ENCODE data around the gene S100A14. TPM values are rescaled to one million over a fixed set of nuclear protein-coding genes. Genes with fewer than 3 reads are reported as not detected.

Gene S100A14
- total and polyA plus RNA-seq, 2 of the 13 experiments (the other 11 are each of a cell fraction or from before 2014, with no cell fraction given), result 1.4 to 7.7 TPM

DNA sequence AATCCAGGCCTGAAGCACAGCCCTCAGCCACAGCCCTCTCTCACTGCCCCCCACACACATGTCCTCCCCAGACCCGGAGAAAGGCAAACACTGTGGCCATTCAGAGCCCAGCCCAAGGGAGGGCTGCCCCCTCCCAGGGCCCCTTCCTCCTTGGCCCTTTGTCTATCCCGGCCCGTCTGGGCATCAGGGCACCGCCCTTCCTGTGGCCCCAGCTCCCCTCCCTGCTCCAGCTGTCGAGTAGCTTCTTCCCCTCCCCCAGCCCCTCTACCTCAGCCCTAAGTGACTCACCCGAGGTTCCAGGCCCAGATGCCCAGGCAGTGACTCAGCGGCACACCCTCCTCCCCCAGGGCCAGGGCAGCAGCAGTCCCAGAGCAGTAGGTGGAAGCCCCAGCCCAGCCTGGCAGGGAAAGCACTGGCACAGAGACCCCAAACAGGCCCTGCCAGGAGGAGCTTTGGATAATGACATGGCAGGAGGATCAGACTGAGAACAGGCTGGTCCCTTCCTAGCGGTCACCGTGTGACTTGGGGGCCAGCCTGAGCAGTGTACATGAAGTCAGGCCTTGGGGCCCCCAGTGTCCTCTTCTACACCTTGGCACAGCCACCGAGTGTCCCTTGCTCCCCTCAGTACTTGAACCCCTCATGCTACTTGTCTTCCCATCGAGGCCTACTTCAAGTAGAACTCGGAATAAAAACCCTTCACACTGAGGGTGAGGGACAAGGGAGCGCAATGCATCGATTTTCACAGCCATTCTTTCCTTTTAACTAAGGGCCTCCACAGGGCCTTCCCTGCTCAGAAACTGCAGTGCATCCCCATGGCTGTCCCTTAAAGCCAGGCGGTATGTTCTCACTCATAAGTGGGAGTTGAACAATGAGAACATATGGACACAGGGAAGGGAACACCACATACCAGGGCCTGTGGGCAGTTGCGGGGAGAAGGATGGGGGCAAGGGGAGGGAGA lies 49.4 kb downstream of the S100A14 start:
- peak overlapping the region; percentile 35 for H3K27ac ChIP-seq (ENCODE audit: extremely low read length, insufficient read depth, low read length)
- ATAC-seq, result peak; percentile 82
- H3K9me3 ChIP-seq (ENCODE audit: low read length), result no peaks in the 10 kb centered on the region
- H3K36me3 ChIP-seq (replicated peaks in 1 of 2; ENCODE audit: control insufficient read depth in 1 of 2, insufficient read depth in 2 of 2, low read length in 2 of 2), result no peaks in the 10 kb centered on the region
- 34% methylated on average over 14 of the region's 16 CpGs for WGBS (ENCODE audit: low lambda C conversion rate)
- no peaks in the 10 kb centered on the region for H3K79me2 ChIP-seq (ENCODE audit: insufficient read depth, low read length)
- POLR2A ChIA-PET, result interaction anchor here (0.6 to 3.1 kb wide), 18 partner anchors 9 to 161 kb away, joined by 3 to 49 read pairs (median 4); partner anchors contain the start of genes CHTOP, ILF2, INTS3 and S100A13
- intact Hi-C loops (cut with micrococcal nuclease; ENCODE audit: unreplicated experiment), result no loop called here
- H3K4me2 ChIP-seq (ENCODE audit: low read depth, low read length), result peak overlapping the region; percentile 66
- in situ Hi-C loops (cut with HindIII; ENCODE audit: extremely low pct_ligation_motif_present, low pct_unique_long_range_greater_than_20kb), result loop anchor here (5.0 kb wide), 2 partner anchors 34 to 59 kb away; no protein-coding TSS in a partner anchor
- peak; percentile 48 for FAIRE-seq
- CTCF ChIA-PET (ENCODE audit: low intra/inter-chr PET ratio, low total read pairs), result interaction anchor here (1.0 to 3.5 kb wide), 2 partner anchors 34 to 56 kb away, joined by 3 to 42 read pairs; no protein-coding TSS in a partner anchor
- no peaks in the 10 kb centered on the region for H4K20me1 ChIP-seq (ENCODE audit: insufficient read depth, low read length)
- H2AFZ ChIP-seq (ENCODE audit: low read length), result peak overlapping the region; percentile 34
- peaks cover 54% of the 10 kb centered on the region for H3K4me1 ChIP-seq (ENCODE audit: insufficient read depth, low read length)
- H3K9ac ChIP-seq (ENCODE audit: insufficient read depth, low read depth, low read length), result peak overlapping the region; percentile 48
- no peaks in the 10 kb centered on the region for H3K27me3 ChIP-seq (ENCODE audit: control insufficient read depth in 1 of 2, insufficient read depth in 2 of 2, low read length in 2 of 2)
- TSS peak; percentile 91 for BruUV-seq (replicated peaks)
- peak overlapping the region in 1 of 3 experiments; percentile 48; a peak in 2 of 6 replicates for H3K4me3 ChIP-seq (replicated peaks in 1 of 3; ENCODE audit: insufficient read depth in 1 of 3, low read depth in 2 of 3, low read length in 3 of 3)
- peak; percentile 89 for DNase-seq (ENCODE audit: low spot score)
- TF ChIP-seq ZFP36 (IDR thresholded peaks at IDR 0.05; ENCODE audit: borderline replicate concordance, low read depth, low read length, partially characterized antibody) (no peak), ZNF644 (CRISPR knock-in tag; IDR thresholded peaks at IDR 0.05; ENCODE audit: low read depth) (0 out of 2 replicates have a peak, but pooled peaks have one; percentile 5), SKI (IDR thresholded peaks at IDR 0.05; ENCODE audit: partially characterized antibody) (peak; percentile 77), HHEX (CRISPR knock-in tag; IDR thresholded peaks at IDR 0.05) (no peak), PRPF4 (IDR thresholded peaks at IDR 0.05; ENCODE audit: low read depth, low read length, poor library complexity, severe bottlenecking) (no peak), ZNF879 (CRISPR knock-in tag; IDR thresholded peaks at IDR 0.05) (no peak), ZNF790 (CRISPR knock-in tag; IDR thresholded peaks at IDR 0.05; ENCODE audit: borderline replicate concordance) (no peak), YEATS2 (CRISPR knock-in tag; IDR thresholded peaks at IDR 0.05; ENCODE audit: borderline replicate concordance) (no peak), ZKSCAN8 (CRISPR knock-in tag; IDR thresholded peaks at IDR 0.05; ENCODE audit: borderline replicate concordance) (no peak), HOXD1 (CRISPR knock-in tag; IDR thresholded peaks at IDR 0.05) (no peak), FOSL2 (CRISPR knock-in tag; IDR thresholded peaks at IDR 0.05) (peak; percentile 99), SMAD3 (CRISPR knock-in tag; IDR thresholded peaks at IDR 0.05) (no peak), MIER3 (CRISPR knock-in tag; IDR thresholded peaks at IDR 0.05; ENCODE audit: borderline replicate concordance) (0 out of 2 replicates have a peak, but pooled peaks have one; percentile 46), ZNF343 (CRISPR knock-in tag; IDR thresholded peaks at IDR 0.05) (0 out of 2 replicates have a peak, but pooled peaks have one; percentile 40), XRCC5 (optimal IDR thresholded peaks at IDR 0.05; ENCODE audit: low read length) (peak; percentile 32)
- TF ChIP-seq, protein P1, sequence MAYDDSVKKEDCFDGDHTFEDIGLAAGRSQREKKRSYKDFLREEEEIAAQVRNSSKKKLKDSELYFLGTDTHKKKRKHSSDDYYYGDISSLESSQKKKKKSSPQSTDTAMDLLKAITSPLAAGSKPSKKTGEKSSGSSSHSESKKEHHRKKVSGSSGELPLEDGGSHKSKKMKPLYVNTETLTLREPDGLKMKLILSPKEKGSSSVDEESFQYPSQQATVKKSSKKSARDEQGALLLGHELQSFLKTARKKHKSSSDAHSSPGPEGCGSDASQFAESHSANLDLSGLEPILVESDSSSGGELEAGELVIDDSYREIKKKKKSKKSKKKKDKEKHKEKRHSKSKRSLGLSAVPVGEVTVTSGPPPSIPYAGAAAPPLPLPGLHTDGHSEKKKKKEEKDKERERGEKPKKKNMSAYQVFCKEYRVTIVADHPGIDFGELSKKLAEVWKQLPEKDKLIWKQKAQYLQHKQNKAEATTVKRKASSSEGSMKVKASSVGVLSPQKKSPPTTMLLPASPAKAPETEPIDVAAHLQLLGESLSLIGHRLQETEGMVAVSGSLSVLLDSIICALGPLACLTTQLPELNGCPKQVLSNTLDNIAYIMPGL (CRISPR knock-in tag; IDR thresholded peaks at IDR 0.05; ENCODE audit: borderline replicate concordance in 1 of 2, low read depth in 1 of 2), result no peak
- TF ChIP-seq, protein P2, sequence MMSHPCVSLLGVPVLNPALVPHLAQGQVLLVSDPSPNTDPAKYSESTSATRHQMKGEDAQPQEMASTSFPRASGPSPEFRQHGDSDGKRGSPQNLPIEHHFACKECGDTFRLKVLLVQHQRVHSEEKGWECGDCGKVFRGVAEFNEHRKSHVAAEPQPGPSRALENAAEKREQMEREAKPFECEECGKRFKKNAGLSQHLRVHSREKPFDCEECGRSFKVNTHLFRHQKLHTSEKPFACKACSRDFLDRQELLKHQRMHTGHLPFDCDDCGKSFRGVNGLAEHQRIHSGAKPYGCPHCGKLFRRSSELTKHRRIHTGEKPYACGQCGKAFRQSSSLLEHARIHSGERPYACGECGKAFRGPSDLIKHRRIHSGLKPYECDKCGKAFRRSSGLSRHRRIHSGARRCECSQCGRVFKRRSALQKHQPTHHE (CRISPR knock-in tag; IDR thresholded peaks at IDR 0.05; ENCODE audit: borderline replicate concordance), result no peak
- TF ChIP-seq, protein P3, sequence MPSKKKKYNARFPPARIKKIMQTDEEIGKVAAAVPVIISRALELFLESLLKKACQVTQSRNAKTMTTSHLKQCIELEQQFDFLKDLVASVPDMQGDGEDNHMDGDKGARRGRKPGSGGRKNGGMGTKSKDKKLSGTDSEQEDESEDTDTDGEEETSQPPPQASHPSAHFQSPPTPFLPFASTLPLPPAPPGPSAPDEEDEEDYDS (CRISPR knock-in tag; IDR thresholded peaks at IDR 0.05), result no peak

All from HepG2 (cell line).